HepG2 (cell line): ENCODE measurements around the gene TEX53. TPM values are rescaled to one million over a fixed set of nuclear protein-coding genes. Genes with fewer than 3 reads are reported as not detected.

Experiments used
- ATF1 ChIP-seq: IDR thresholded peaks from 2 replicates; pipeline ENCODE4 v1.6.1; 2016; ENCODE audit warnings: mild to moderate bottlenecking, control low read depth
- ATF3 ChIP-seq: sonication (generic); formaldehyde crosslinking; IDR thresholded peaks from 2 replicates; pipeline ENCODE4 v1.4.0; 2020; ENCODE audit warnings: missing genetic modification reagents
- CENPBD1 ChIP-seq: sonication (generic); formaldehyde crosslinking; IDR thresholded peaks from 2 replicates; pipeline ENCODE4 v1.8.0; 2022; ENCODE audit warnings: missing genetic modification reagents, low read depth, mild to moderate bottlenecking, borderline replicate concordance
- DNMT1 ChIP-seq: sonication (generic); formaldehyde crosslinking; IDR thresholded peaks from 2 replicates; pipeline ENCODE4 v1.5.1; 2020; ENCODE audit warnings: mild to moderate bottlenecking, missing genetic modification reagents
- DZIP1 ChIP-seq: sonication (generic); formaldehyde crosslinking; IDR thresholded peaks from 2 replicates; pipeline ENCODE4 v1.5.0; 2020; ENCODE audit warnings: mild to moderate bottlenecking, missing genetic modification reagents
- ESRRA ChIP-seq: sonication (generic); formaldehyde crosslinking; IDR thresholded peaks from 2 replicates; pipeline ENCODE4 v1.5.1; 2020; ENCODE audit warnings: mild to moderate bottlenecking, low read depth, missing genetic modification reagents
- FOXC1 ChIP-seq: sonication (generic); formaldehyde crosslinking; IDR thresholded peaks from 2 replicates; pipeline ENCODE4 v1.8.0; 2022; ENCODE audit warnings: mild to moderate bottlenecking, missing genetic modification reagents, borderline replicate concordance
- KDM4B ChIP-seq: sonication (generic); formaldehyde crosslinking; IDR thresholded peaks from 2 replicates; pipeline ENCODE4 v1.4.0; 2020; ENCODE audit warnings: missing genetic modification reagents
- PLSCR1 ChIP-seq: sonication (generic); formaldehyde crosslinking; IDR thresholded peaks from 2 replicates; pipeline ENCODE4 v1.5.0; 2020; ENCODE audit warnings: missing genetic modification reagents, mild to moderate bottlenecking, borderline replicate concordance
- RBAK ChIP-seq: sonication (generic); formaldehyde crosslinking; IDR thresholded peaks from 2 replicates; pipeline ENCODE4 v1.5.1; 2020; ENCODE audit warnings: mild to moderate bottlenecking, missing genetic modification reagents
- SKI ChIP-seq: fragments of 450-650 bp; IDR thresholded peaks from one replicate; pipeline ENCODE4 v1.6.1; 2018; ENCODE audit warnings: mild to moderate bottlenecking; ENCODE audit not compliant: partially characterized antibody
- SYNCRIP ChIP-seq: fragments of 200-400 bp; formaldehyde crosslinking; IDR thresholded peaks from 2 replicates; pipeline ENCODE4 v1.6.1; 2018; ENCODE audit warnings: mild to moderate bottlenecking, low read depth, low read length; ENCODE audit not compliant: insufficient read depth
- TEAD3 ChIP-seq: optimal IDR thresholded peaks from 2 replicates; pipeline ENCODE3; 2016; ENCODE audit warnings: borderline replicate concordance
- ZC3H4 ChIP-seq: sonication (generic); formaldehyde crosslinking; IDR thresholded peaks from 2 replicates; pipeline ENCODE4 v1.4.0; 2020; ENCODE audit warnings: missing genetic modification reagents, borderline replicate concordance
- ZFP41 ChIP-seq: sonication (generic); formaldehyde crosslinking; IDR thresholded peaks from 2 replicates; pipeline ENCODE4 v1.4.0; 2020; ENCODE audit warnings: mild to moderate bottlenecking, missing genetic modification reagents, borderline replicate concordance
- ZFX ChIP-seq: sonication (generic); formaldehyde crosslinking; IDR thresholded peaks from 2 replicates; pipeline ENCODE4 v1.4.0; 2020; ENCODE audit warnings: mild to moderate bottlenecking, low read depth, missing genetic modification reagents, moderate library complexity
- ZNF230 ChIP-seq: sonication (generic); formaldehyde crosslinking; IDR thresholded peaks from 2 replicates; pipeline ENCODE4 v1.4.0; 2020; ENCODE audit warnings: mild to moderate bottlenecking, missing genetic modification reagents
- ZNF256 ChIP-seq: sonication (generic); formaldehyde crosslinking; conservative IDR thresholded peaks from 2 replicates; pipeline ENCODE4 v1.4.0; 2020; ENCODE audit warnings: missing genetic modification reagents
- ZNF3 ChIP-seq: IDR thresholded peaks from 2 replicates; pipeline ENCODE4 v1.7.0; 2017; ENCODE audit warnings: inconsistent platforms
- ZNF546 ChIP-seq: sonication (generic); formaldehyde crosslinking; conservative IDR thresholded peaks from 2 replicates; pipeline ENCODE4 v1.8.1; 2023; ENCODE audit warnings: mild to moderate bottlenecking, missing genetic modification reagents
- ZNF652 ChIP-seq: IDR thresholded peaks from 2 replicates; pipeline ENCODE4 v1.6.1; 2016; ENCODE audit warnings: low read depth, borderline replicate concordance
- ZNF704 ChIP-seq: sonication (generic); formaldehyde crosslinking; IDR thresholded peaks from 2 replicates; pipeline ENCODE4 v1.8.1; 2023; ENCODE audit warnings: mild to moderate bottlenecking, inconsistent platforms, moderate library complexity, missing genetic modification reagents, borderline replicate concordance
- ZNF746 ChIP-seq: sonication (generic); formaldehyde crosslinking; IDR thresholded peaks from 2 replicates; pipeline ENCODE4 v1.8.0; 2022; ENCODE audit warnings: mild to moderate bottlenecking, missing genetic modification reagents
- ZSCAN31 ChIP-seq: sonication (generic); formaldehyde crosslinking; IDR thresholded peaks from 2 replicates; pipeline ENCODE4 v1.5.0; 2020; ENCODE audit warnings: low read depth, mild to moderate bottlenecking, missing genetic modification reagents
- ZZZ3 ChIP-seq: sonication (generic); formaldehyde crosslinking; IDR thresholded peaks from 2 replicates; pipeline ENCODE4 v1.4.0; 2020; ENCODE audit warnings: missing genetic modification reagents, mild to moderate bottlenecking, borderline replicate concordance
- polyA plus RNA-seq, 8 experiments: library from polyadenylated mRNA; depleted of rRNA in 3 of 8; stranded (reverse) in 7 of 8; unstranded in 1 of 8; fragments of >200 nt; fragmentation: Illumina TruSeq in 4 of 8; extraction: Trizol in 4 of 8; gene quantifications; 2 replicates each; pipeline versions ENCODE4 v1.2.1 to v1.2.3, GENCODE V29; 2011 to 2016; ENCODE audit warnings: low read depth in 4 of 8, missing spikeins in 1 of 8, mixed read lengths in 1 of 8; ENCODE audit not compliant: insufficient read depth in 1 of 8
- total RNA-seq, 5 experiments: library from RNA; depleted of rRNA; stranded (reverse); fragments of >200 nt; fragmentation: Illumina TruSeq; extraction: Trizol; gene quantifications; 2 replicates each; pipeline ENCODE4 v1.2.3, GENCODE V29; 2016; ENCODE audit warnings: low read depth in 1 of 5

TEX53 gene
- total and polyA plus RNA-seq, 2 of the 13 experiments (the other 11 are each of a cell fraction or from before 2014, with no cell fraction given): not detected

GRCh38 chr9:114681594-114682332 lies 24.2 kb upstream of the TEX53 start, which contains the start of gene TEX48 (continued):
- TF ChIP-seq ZFX (peak; percentile 30; the same call in 1 of the 2 replicates), FOXC1 (CRISPR knock-in tag) (0 out of 2 replicates have a peak, but pooled peaks have one; percentile 51), KDM4B (CRISPR knock-in tag) (no peak), ZNF652 (CRISPR knock-in tag) (no peak), ZNF3 (no peak), DNMT1 (CRISPR knock-in tag) (no peak), ATF3 (CRISPR knock-in tag) (no peak), ZNF546 (CRISPR knock-in tag) (no peak), ZZZ3 (no peak), ZFP41 (no peak), SKI (no peak), RBAK (CRISPR knock-in tag) (no peak), ZNF230 (CRISPR knock-in tag) (no peak), ZC3H4 (CRISPR knock-in tag) (no peak), TEAD3 (CRISPR knock-in tag) (no peak), DZIP1 (CRISPR knock-in tag) (no peak), SYNCRIP (no peak), ZNF746 (CRISPR knock-in tag) (no peak), ESRRA (CRISPR knock-in tag) (peak; percentile 52; the same call in 1 of the 2 replicates), ZNF256 (no peak), PLSCR1 (CRISPR knock-in tag) (no peak), ATF1 (CRISPR knock-in tag) (no peak), ZNF704 (CRISPR knock-in tag) (no peak), ZSCAN31 (no peak), CENPBD1 (no peak)
